Fibroblast of lung (primary cell): ENCODE data around the gene GGTLC2. TPM values are rescaled to one million over a fixed set of nuclear protein-coding genes. Genes with fewer than 3 reads are reported as not detected.
A peak's percentile ranks its signal among the peaks of the same experiment; 100 is the strongest.

ENCODE experiments used
- DNase-seq, 2 donors: peaks; one replicate each; pipeline versions ENCODE4 v3.0.0 to v3.0.0-alpha.2; 2010; ENCODE audit warnings: low read depth in 2 of 2
- H2AFZ ChIP-seq: 2 replicates; pipeline ENCODE4 v1.5.1; 2012; ENCODE audit warnings: low read length, control low read depth, inconsistent platforms
- H3K27ac ChIP-seq: 2 replicates; pipeline ENCODE4 v1.5.1; 2011; ENCODE audit warnings: low read length, control low read depth; ENCODE audit not compliant: insufficient read depth
- H3K27me3 ChIP-seq: 2 replicates; pipeline ENCODE4 v1.5.1; 2011; ENCODE audit warnings: mild to moderate bottlenecking, low read length; ENCODE audit not compliant: control insufficient read depth, insufficient read depth
- H3K36me3 ChIP-seq: 2 replicates; pipeline ENCODE4 v1.5.1; 2011; ENCODE audit warnings: low read length; ENCODE audit not compliant: control insufficient read depth, insufficient read depth
- H3K4me1 ChIP-seq: 2 replicates; pipeline ENCODE4 v1.5.1; 2011; ENCODE audit warnings: low read length; ENCODE audit not compliant: control insufficient read depth, insufficient read depth; ENCODE audit errors: extremely low read depth
- H3K4me2 ChIP-seq: 2 replicates; pipeline ENCODE4 v1.5.1; 2011; ENCODE audit warnings: low read length, control low read depth; ENCODE audit not compliant: insufficient read depth; ENCODE audit errors: extremely low read depth
- H3K4me3 ChIP-seq, 4 experiments: fragments of 200-600 bp in 1 of 4; sonication (generic) in 1 of 4; replicated peaks in 1 of 4; 2 replicates each; pipeline ENCODE4 v1.5.1; 2011 to 2016; ENCODE audit warnings: low read length in 4 of 4, low read depth in 3 of 4, mild to moderate bottlenecking in 3 of 4, control low read depth in 2 of 4, inconsistent platforms in 1 of 4, mixed read lengths in 1 of 4; ENCODE audit not compliant: insufficient read depth in 1 of 4; ENCODE audit errors: control extremely low read depth in 1 of 4
- H3K79me2 ChIP-seq: 2 replicates; pipeline ENCODE4 v1.5.1; 2012; ENCODE audit warnings: mild to moderate bottlenecking, low read length, inconsistent platforms; ENCODE audit not compliant: control insufficient read depth, insufficient read depth
- H3K9ac ChIP-seq: 2 replicates; pipeline ENCODE4 v1.5.1; 2011; ENCODE audit warnings: mild to moderate bottlenecking, low read length, control low read depth; ENCODE audit not compliant: insufficient read depth
- H3K9me3 ChIP-seq: 2 replicates; pipeline ENCODE4 v1.5.1; 2012; ENCODE audit warnings: low read depth, low read length; ENCODE audit not compliant: control insufficient read depth, insufficient read depth
- H4K20me1 ChIP-seq: 2 replicates; pipeline ENCODE4 v1.5.1; 2011; ENCODE audit warnings: low read length; ENCODE audit not compliant: control insufficient read depth, insufficient read depth; ENCODE audit errors: extremely low read depth
- EZH2 ChIP-seq: IDR thresholded peaks from 2 replicates; pipeline ENCODE4 v1.5.1; 2012; ENCODE audit warnings: low read length, control low read depth, mild to moderate bottlenecking; ENCODE audit errors: missing control alignments
- polyA plus RNA-seq, 2 donors: library from polyadenylated mRNA; depleted of rRNA in 1 of 2; stranded (reverse) in 1 of 2; unstranded in 1 of 2; fragments of >200 nt; gene quantifications; 2 replicates each; pipeline ENCODE4 v1.2.1, GENCODE V29; 2011 to 2012; ENCODE audit warnings: missing spikeins in 1 of 2
- total RNA-seq: library from RNA; depleted of rRNA; stranded (reverse); fragments of >200 nt; gene quantifications from 2 replicates; pipeline ENCODE4 v1.2.1, GENCODE V29; 2014
- TF ChIP-seq, protein P1 (sequence below), 2 donors: IDR thresholded peaks in 1 of 2; conservative IDR thresholded peaks in 1 of 2; 1 replicate in 1 of 2; 2 replicates in 1 of 2; pipeline ENCODE4 v1.5.1; 2011 to 2012; ENCODE audit warnings: low read length in 2 of 2, control low read depth in 1 of 2, inconsistent platforms in 1 of 2, low read depth in 1 of 2, mild to moderate bottlenecking in 1 of 2

The GGTLC2 gene
- total and polyA plus RNA-seq, 2 donors (not counting 1 experiment from before 2014, with no cell fraction given) = not detected

DNA sequence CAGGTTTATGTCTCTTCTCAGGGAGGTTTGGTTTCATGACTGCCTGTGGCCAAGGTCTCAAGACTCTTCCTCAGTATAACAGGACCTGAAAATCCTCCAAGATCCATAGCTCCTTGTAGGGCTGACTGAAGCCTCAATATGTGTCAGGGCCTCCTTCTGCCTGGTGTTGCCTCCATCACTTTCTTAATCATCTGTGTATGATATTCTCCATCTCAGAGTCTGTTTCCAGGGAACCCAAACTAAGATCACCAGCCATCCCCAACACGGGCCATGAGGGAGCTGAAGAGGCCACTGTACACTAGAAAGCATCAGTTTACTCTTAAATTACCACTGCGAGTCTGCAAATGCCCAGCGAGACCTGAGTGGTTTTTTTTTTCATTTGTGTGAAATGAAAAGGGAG lies 17.7 kb downstream of the GGTLC2 start:
- TF ChIP-seq, protein P1, sequence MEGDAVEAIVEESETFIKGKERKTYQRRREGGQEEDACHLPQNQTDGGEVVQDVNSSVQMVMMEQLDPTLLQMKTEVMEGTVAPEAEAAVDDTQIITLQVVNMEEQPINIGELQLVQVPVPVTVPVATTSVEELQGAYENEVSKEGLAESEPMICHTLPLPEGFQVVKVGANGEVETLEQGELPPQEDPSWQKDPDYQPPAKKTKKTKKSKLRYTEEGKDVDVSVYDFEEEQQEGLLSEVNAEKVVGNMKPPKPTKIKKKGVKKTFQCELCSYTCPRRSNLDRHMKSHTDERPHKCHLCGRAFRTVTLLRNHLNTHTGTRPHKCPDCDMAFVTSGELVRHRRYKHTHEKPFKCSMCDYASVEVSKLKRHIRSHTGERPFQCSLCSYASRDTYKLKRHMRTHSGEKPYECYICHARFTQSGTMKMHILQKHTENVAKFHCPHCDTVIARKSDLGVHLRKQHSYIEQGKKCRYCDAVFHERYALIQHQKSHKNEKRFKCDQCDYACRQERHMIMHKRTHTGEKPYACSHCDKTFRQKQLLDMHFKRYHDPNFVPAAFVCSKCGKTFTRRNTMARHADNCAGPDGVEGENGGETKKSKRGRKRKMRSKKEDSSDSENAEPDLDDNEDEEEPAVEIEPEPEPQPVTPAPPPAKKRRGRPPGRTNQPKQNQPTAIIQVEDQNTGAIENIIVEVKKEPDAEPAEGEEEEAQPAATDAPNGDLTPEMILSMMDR (conservative IDR thresholded peaks at IDR 0.05 in 1 of 2, IDR thresholded peaks at IDR 0.05 in 1 of 2; ENCODE audit: low read depth in 1 of 2, low read length in 2 of 2) = no peak
- TF ChIP-seq EZH2 = no peak
- H3K4me2 ChIP-seq = no peak overlapping the region

DNA sequence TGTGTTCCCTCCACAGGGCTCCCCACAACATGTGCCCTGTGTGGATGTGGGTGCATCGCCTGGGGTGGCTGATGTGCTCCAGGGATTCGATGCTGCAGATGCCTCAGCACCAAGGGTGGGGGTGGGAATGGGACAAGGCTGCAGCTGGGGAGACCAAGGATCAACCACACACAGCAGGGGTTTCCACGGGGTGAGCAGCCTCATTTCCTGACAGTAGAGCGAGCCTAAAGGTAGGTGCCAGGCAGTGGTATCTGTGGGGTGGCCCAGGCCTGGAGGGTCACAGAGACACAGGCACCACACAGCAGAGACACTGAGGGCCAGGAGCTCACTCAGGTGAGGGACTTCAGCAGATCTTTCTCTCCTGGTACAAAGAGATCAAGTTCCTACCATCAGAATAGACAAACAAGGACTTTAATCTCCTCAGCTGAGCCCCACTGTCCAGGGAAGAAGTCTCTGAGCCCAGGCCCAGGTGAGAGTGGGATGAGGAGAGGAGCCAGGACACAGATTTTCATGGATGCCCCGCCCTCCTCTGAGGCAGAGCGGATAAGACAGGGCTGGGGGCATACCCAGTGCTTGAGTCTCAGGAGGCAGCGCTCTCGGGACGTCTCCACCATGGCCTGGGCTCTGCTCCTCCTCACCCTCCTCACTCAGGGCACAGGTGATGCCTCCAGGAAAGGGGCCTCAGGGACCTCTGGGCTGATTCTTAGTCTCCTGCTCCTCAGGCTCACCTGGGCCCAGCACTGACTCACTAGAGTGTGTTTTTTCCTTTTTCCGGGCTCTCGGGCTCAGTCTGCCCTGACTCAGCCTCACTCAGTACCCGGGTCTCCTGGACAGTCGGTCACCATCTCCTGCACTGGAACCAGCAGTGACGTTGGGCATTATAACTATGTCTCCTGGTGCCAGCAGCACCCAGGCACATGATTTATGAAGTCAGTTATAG lies 19.7 kb downstream of the GGTLC2 start:
- Histone ChIP-seq H4K20me1 (no peaks in the 10 kb centered on the region), H3K4me1 (no peaks in the 10 kb centered on the region), H3K36me3 (no peaks in the 10 kb centered on the region), H3K4me3 (no peak overlapping the region), H2AFZ (no peak overlapping the region), H3K4me2 (no peak overlapping the region), H3K27me3 (no peaks in the 10 kb centered on the region), H3K79me2 (no peaks in the 10 kb centered on the region), H3K27ac (no peak overlapping the region), H3K9me3 (no peaks in the 10 kb centered on the region), H3K9ac (no peak overlapping the region)
- DNase-seq = no peak
- TF ChIP-seq, protein P1 (conservative IDR thresholded peaks at IDR 0.05 in 1 of 2, IDR thresholded peaks at IDR 0.05 in 1 of 2; ENCODE audit: low read depth in 1 of 2, low read length in 2 of 2) = no peak
- no peak for TF ChIP-seq EZH2

More for the DNA sequence above, 17.7 kb downstream of the GGTLC2 start:
- Histone ChIP-seq H3K27ac (no peak overlapping the region), H3K4me1 (no peaks in the 10 kb centered on the region), H3K36me3 (no peaks in the 10 kb centered on the region), H3K9ac (no peak overlapping the region), H3K79me2 (no peaks in the 10 kb centered on the region), H2AFZ (no peak overlapping the region), H4K20me1 (no peaks in the 10 kb centered on the region), H3K27me3 (no peaks in the 10 kb centered on the region), H3K9me3 (no peaks in the 10 kb centered on the region), H3K4me3 (no peak overlapping the region)
- no peak for DNase-seq

DNA sequence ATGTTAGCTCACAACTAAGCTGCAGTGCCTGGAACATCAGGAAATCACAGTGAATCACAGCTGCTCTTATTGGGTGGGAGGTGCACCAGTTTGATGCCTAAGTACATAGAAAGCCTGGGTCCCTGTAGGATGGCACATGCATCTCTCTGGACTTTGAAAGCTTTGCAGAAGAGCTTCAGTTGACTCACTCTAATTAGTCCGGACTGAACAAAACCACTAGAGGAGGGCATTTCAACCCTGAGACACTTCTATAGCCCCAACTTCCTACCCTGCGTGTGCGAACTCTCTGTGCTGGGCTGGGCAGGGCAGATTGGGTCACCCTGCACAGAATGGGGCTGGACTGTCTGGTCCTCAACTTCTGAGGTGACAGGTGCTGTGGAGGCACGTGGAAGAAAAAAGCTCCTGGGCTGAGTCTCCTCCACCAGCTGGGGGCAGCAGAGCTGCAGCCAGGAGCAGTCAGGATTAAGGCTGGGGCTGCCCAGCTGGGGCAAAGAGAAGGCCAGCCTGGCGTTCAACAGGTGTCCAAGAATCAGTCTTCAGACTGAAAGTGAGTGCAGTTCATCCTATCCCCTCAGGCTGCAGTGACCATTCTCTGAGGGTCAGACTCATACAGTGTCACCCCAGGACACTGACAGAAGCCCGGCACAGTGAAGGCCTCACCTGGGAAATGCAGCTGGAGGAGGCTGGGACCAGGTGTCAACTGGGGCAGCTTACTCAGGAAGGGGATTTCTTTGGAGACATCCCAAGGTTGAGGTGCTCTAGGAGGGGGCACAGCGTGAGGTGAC lies 22.1 kb downstream of the GGTLC2 start:
- Histone ChIP-seq H3K4me2 (no peak overlapping the region), H3K36me3 (no peaks in the 10 kb centered on the region), H3K4me1 (no peaks in the 10 kb centered on the region), H3K9ac (no peak overlapping the region), H3K79me2 (no peaks in the 10 kb centered on the region), H3K27ac (no peak overlapping the region), H4K20me1 (no peaks in the 10 kb centered on the region), H3K9me3 (no peaks in the 10 kb centered on the region), H3K27me3 (no peaks in the 10 kb centered on the region), H3K4me3 (no peak overlapping the region), H2AFZ (no peak overlapping the region)
- TF ChIP-seq EZH2 = no peak
- TF ChIP-seq, protein P1 (conservative IDR thresholded peaks at IDR 0.05 in 1 of 2, IDR thresholded peaks at IDR 0.05 in 1 of 2; ENCODE audit: low read depth in 1 of 2, low read length in 2 of 2) = peak; percentile 29 to 79
- DNase-seq = peak in 1 of 2 donors; percentile 43
